Measurements from ENCODE around the gene CDC25C. TPM values are rescaled to one million over a fixed set of nuclear protein-coding genes. Genes with fewer than 3 reads are reported as not detected.
A peak's percentile ranks its signal among the peaks of the same experiment; 100 is the strongest.

Gene CDC25C
- total and polyA plus RNA-seq, 9 of the 15 experiments (the other 6 are each of a cell fraction or from before 2014, with no cell fraction given) = 19.1 to 63.7 (median 31.9) TPM

GRCh38 chr5:138354926-138355378 lies 23.3 kb upstream of the CDC25C start:
- no peak overlapping the region for H3K27ac ChIP-seq (ENCODE audit: extremely low read depth, low read depth, low read length)
- peak; percentile 33; the same call in 1 of the 2 replicates for TF ChIP-seq C11orf30 (IDR thresholded peaks at IDR 0.05; ENCODE audit: low read depth)
- no peak for TF ChIP-seq PHB (CRISPR knock-in tag; IDR thresholded peaks at IDR 0.05)
- 0 out of 4 replicates have a peak, but pooled peaks of 1 of the 2 experiments have one; percentile 35 for TF ChIP-seq RCOR1 (IDR thresholded peaks at IDR 0.05; ENCODE audit: borderline replicate concordance in 1 of 2, low read depth in 2 of 2, low read length in 2 of 2)
- no peak for TF ChIP-seq ZNF407 (IDR thresholded peaks at IDR 0.05; ENCODE audit: low read depth)
- TF ChIP-seq TARDBP (IDR thresholded peaks at IDR 0.05) = no peak
- TF ChIP-seq SP2 (IDR thresholded peaks at IDR 0.05; ENCODE audit: extremely low read depth, low read depth, low read length, poor library complexity, severe bottlenecking) = peak; percentile 44
- TF ChIP-seq MAFK (IDR thresholded peaks at IDR 0.05; ENCODE audit: low read length) = no peak
- TF ChIP-seq ZBTB34 (CRISPR knock-in tag; IDR thresholded peaks at IDR 0.05) = no peak
- TF ChIP-seq NFE2 (IDR thresholded peaks at IDR 0.05; ENCODE audit: low read depth) = peak; percentile 44; the same call in 1 of the 2 replicates
- TF ChIP-seq RBM39 (optimal IDR thresholded peaks at IDR 0.05; ENCODE audit: low read depth, low read length) = no peak
- no peak for TF ChIP-seq ATF4 (CRISPR knock-in tag; IDR thresholded peaks at IDR 0.05)
- peak; percentile 76 for TF ChIP-seq FOS (IDR thresholded peaks at IDR 0.05; ENCODE audit: extremely low read depth, insufficient read length)
- TF ChIP-seq NFYB (IDR thresholded peaks at IDR 0.05; ENCODE audit: extremely low read depth, insufficient read length) = peak; percentile 75

More at GRCh38 chr5:138354926-138355378, 23.3 kb upstream of the CDC25C start:
- in situ Hi-C loops (cut with MboI) (no loop called here), intact Hi-C loops (cut with micrococcal nuclease) (loop anchor here (2.0 to 5.0 kb wide), 2 partner anchors 56 to 173 kb away; no protein-coding TSS in a partner anchor)
- peak; percentile 79 for ATAC-seq
- Histone ChIP-seq H4K20me1 (replicated peaks; ENCODE audit: control insufficient read depth, insufficient read depth, low read length) (peaks cover 20% of the 10 kb centered on the region), H3K9me1 (ENCODE audit: control insufficient read depth, insufficient read depth, low read length) (no peaks in the 10 kb centered on the region), H3K27me3 (ENCODE audit: control insufficient read depth in 2 of 2, insufficient read depth in 2 of 2, low read length in 2 of 2) (no peaks in the 10 kb centered on the region), H3K4me3 (peak overlapping the region; percentile 96), H3K9me3 (replicated peaks; ENCODE audit: control insufficient read depth, insufficient read depth, low read depth, low read length) (peaks cover 5% of the 10 kb centered on the region), H3K9ac (ENCODE audit: insufficient read depth in 1 of 2, low read depth in 2 of 2, low read length in 2 of 2) (0 out of 4 replicates have a peak overlapping the region, but pooled peaks of 1 of the 2 experiments have one; percentile 97), H3K4me2 (ENCODE audit: insufficient read depth, low read length) (peak overlapping the region; percentile 84), H3K36me3 (ENCODE audit: control insufficient read depth, insufficient read depth, low read length) (peaks cover 7% of the 10 kb centered on the region; the same call in 1 of the 3 replicates), H2AFZ (ENCODE audit: low read depth, low read length) (no peak overlapping the region), H3K79me2 (ENCODE audit: control insufficient read depth, insufficient read depth, low read length) (peaks cover 71% of the 10 kb centered on the region), H3K4me1 (replicated peaks in 1 of 2; ENCODE audit: control insufficient read depth in 2 of 2, insufficient read depth in 2 of 2, low read length in 2 of 2) (peaks cover 10 to 19% of the 10 kb centered on the region in 2 experiments; a peak in 4 of 5 replicates)
- ChIA-PET CTCF (ENCODE audit: low intra/inter-chr PET ratio) (no interaction called here), POLR2A (interaction anchor here (0.6 to 10.3 kb wide), 15 partner anchors 8 to 177 kb away, joined by 3 to 416 read pairs (median 3); partner anchors contain the start of genes BRD8, CDC25C, EGR1 and FAM53C)
- peak; percentile 98 for FAIRE-seq
- 1% methylated on average over 6 of the region's 6 CpGs for WGBS (ENCODE audit: insufficient coverage, low coverage, missing lambda C conversion rate)
- no TSS peak for BruUV-seq (replicated peaks)
- peak; percentile 64 to 92 (median 76) for DNase-seq (ENCODE audit: extremely low read depth in 1 of 4, low spot score in 3 of 4)

All from K562 (cell line).